ENCODE results near the gene SPIRE2. TPM values are rescaled to one million over a fixed set of nuclear protein-coding genes. Genes with fewer than 3 reads are reported as not detected.
"Not testable (repeated sequence)": the region's sequence is repeated elsewhere in the genome, so short reads cannot be mapped to it uniquely, and the experiment has no call there.

Gene SPIRE2, protein sequence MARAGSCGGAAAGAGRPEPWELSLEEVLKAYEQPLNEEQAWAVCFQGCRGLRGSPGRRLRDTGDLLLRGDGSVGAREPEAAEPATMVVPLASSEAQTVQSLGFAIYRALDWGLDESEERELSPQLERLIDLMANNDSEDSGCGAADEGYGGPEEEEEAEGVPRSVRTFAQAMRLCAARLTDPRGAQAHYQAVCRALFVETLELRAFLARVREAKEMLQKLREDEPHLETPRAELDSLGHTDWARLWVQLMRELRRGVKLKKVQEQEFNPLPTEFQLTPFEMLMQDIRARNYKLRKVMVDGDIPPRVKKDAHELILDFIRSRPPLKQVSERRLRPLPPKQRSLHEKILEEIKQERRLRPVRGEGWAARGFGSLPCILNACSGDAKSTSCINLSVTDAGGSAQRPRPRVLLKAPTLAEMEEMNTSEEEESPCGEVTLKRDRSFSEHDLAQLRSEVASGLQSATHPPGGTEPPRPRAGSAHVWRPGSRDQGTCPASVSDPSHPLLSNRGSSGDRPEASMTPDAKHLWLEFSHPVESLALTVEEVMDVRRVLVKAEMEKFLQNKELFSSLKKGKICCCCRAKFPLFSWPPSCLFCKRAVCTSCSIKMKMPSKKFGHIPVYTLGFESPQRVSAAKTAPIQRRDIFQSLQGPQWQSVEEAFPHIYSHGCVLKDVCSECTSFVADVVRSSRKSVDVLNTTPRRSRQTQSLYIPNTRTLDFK
- total RNA-seq (1 to 10 TPM; 1.0 to 2.3 TPM), polyA plus RNA-seq (under 1 TPM in 1 of 3 donors, not detected in 2; 0.16 TPM), total RNA-seq (0 to 1.8 (median 0.49) reads per million in 6 experiments)

DNA sequence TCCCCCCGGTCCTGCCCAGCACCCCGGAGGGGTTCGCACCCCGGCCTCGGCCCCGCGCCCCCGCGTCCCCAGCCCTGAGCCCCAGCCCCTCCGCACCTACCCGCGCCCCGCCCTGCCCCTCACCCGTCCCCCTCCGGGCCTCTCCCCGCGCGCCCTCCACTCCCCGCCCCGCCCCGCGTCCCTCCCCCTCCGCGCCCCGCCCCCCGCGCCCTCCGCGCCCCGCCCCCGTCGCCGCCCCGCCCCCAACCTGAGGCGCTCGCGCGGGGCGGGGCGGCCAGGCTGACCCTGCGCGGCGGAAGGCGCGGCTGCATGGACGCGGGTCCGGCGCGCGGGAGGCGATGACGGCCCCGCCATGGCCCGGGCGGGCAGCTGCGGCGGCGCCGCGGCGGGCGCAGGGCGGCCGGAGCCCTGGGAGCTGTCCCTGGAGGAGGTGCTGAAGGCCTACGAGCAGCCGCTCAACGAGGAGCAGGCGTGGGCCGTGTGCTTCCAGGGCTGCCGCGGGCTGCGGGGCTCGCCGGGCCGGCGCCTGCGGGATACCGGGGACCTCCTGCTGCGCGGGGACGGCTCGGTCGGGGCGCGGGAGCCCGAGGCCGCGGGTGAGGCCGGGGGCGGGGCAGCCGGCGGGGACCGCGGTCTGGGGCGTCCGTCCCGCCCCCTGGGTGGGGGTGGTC is at the start of gene SPIRE2:
SPIRE2 (plus strand) TSS at position 277 of the 671 bp plus-strand sequence; CDS start at position 353, 76 bp downstream.
- H3K4me1 Mint-ChIP-seq = peaks cover 0 to 11% (median 6%) of the 10 kb centered on the region in 4 donors
- ATAC-seq (peak; percentile 97), DNase-seq (peak; percentile 60 to 85 (median 72))
- H3K27ac Mint-ChIP-seq = peak within 1 kb of the TSS in 1 of 10 donors; percentile 49
- POLR2A ChIA-PET = no interaction called here
- peaks cover 9 to 36% (median 16%) of the 10 kb centered on the region in 5 donors for H3K27me3 Mint-ChIP-seq
- peak within 1 kb of the TSS; percentile 33 to 75 (median 61) for H3K4me3 Mint-ChIP-seq
- H3K36me3 Mint-ChIP-seq = no peaks in the 10 kb centered on the region
- no peaks in the 10 kb centered on the region for H3K9me3 Mint-ChIP-seq

DNA sequence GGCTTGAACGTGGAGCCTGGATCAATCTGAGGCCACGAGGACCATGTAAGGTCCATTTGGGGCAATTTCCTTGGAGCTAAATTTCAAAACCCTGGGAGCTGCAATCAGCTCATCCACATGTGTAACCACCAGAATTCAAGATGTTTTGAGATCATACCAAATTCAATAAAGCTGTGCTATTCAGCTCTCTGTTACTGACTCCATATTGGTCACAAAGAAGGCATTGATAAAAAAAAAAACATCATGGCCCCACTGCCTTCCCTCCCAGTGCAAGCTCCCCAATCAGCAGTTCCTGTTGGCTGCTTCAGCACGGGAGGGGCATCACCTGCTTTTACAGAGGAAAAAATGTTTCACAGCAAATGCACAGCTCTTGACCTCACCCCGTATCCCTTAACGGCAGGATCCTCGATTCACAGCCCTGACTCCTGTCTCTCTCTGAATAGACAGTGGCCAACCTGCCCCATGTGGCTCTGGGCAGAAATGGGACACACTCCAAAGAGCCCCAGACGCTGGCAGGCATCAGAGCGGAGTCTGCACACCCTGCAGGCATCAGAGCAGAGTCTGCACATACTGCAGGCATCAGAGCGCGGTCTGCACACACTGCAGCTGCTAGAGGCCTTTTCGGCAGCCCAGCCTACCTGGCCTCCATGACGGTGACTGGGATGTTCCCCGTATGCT is 48.9 kb upstream of the SPIRE2 start:
- no peak for ATAC-seq
- H3K4me3 Mint-ChIP-seq = no peak overlapping the region
- no peak for DNase-seq
- POLR2A ChIA-PET = interaction anchor here (0.7 to 1.2 kb wide), 2 partner anchors 23 to 70 kb away, joined by 3 read pairs; no protein-coding TSS in a partner anchor
- H3K27ac Mint-ChIP-seq = peak overlapping the region in 1 of 10 donors; percentile 59
- H3K4me1 Mint-ChIP-seq = peaks cover 5 to 10% (median 7%) of the 10 kb centered on the region in 4 donors
- no peaks in the 10 kb centered on the region for H3K27me3 Mint-ChIP-seq
- no peaks in the 10 kb centered on the region for H3K9me3 Mint-ChIP-seq
- H3K36me3 Mint-ChIP-seq = no peaks in the 10 kb centered on the region

GRCh38 chr16:89779909-89780305 is 48.4 kb upstream of the SPIRE2 start:
- Mint-ChIP-seq H3K4me3 (no peak overlapping the region), H3K27me3 (no peaks in the 10 kb centered on the region), H3K36me3 (no peaks in the 10 kb centered on the region), H3K4me1 (peaks cover 11 to 15% (median 12%) of the 10 kb centered on the region in 4 donors), H3K27ac (no peak overlapping the region), H3K9me3 (no peaks in the 10 kb centered on the region)
- no peak for ATAC-seq
- POLR2A ChIA-PET = interaction anchor here (1.2 kb wide), 1 partner anchor 71 kb away, joined by 3 read pairs; no protein-coding TSS in a partner anchor
- no peak for DNase-seq

GRCh38 chr16:89782489-89782888 is 45.8 kb upstream of the SPIRE2 start:
- DNase-seq (no peak), ATAC-seq (no peak)
- no peaks in the 10 kb centered on the region for H3K27me3 Mint-ChIP-seq
- H3K9me3 Mint-ChIP-seq = no peaks in the 10 kb centered on the region
- peak overlapping the region in 2 of 10 donors; percentile 5 to 19 for H3K27ac Mint-ChIP-seq
- no peaks in the 10 kb centered on the region for H3K36me3 Mint-ChIP-seq
- H3K4me1 Mint-ChIP-seq = peaks cover 20 to 36% (median 33%) of the 10 kb centered on the region in 4 donors
- H3K4me3 Mint-ChIP-seq = no peak overlapping the region
- POLR2A ChIA-PET = interaction anchor here (0.7 to 4.6 kb wide), 2 partner anchors 59 to 95 kb away, joined by 3 to 48 read pairs; no protein-coding TSS in a partner anchor

GRCh38 chr16:89783952-89784351 is 44.3 kb upstream of the SPIRE2 start:
- H3K9me3 Mint-ChIP-seq, DNase-seq, H3K36me3 Mint-ChIP-seq, H3K27me3 Mint-ChIP-seq: not testable (repeated sequence)
- peak in 1 of 2 donors; percentile 6 for ATAC-seq
- Mint-ChIP-seq H3K4me3 (peak overlapping the region in 5 of 10 donors; percentile 50 to 70 (median 64)), H3K27ac (peak overlapping the region in 6 of 10 donors; percentile 75 to 94 (median 84)), H3K4me1 (peaks cover 20 to 36% (median 33%) of the 10 kb centered on the region in 4 donors)
- POLR2A ChIA-PET = interaction anchor here (0.6 to 4.6 kb wide), 11 partner anchors 12 to 84 kb away, joined by 3 to 48 read pairs (median 6); no protein-coding TSS in a partner anchor

- peak overlapping the region; percentile 16 to 84 (median 61) for H3K4me3 Mint-ChIP-seq
- no peaks in the 10 kb centered on the region for H3K36me3 Mint-ChIP-seq
- H3K9me3 Mint-ChIP-seq = no peaks in the 10 kb centered on the region
- H3K27ac Mint-ChIP-seq = peak overlapping the region; percentile 47 to 94 (median 82)
- ATAC-seq (peak; percentile 28 to 70), DNase-seq (peak in 7 of 10 donors; percentile 10 to 53 (median 32))
- POLR2A ChIA-PET = interaction anchor here (0.6 to 4.6 kb wide), 10 partner anchors 13 to 85 kb away, joined by 3 to 48 read pairs (median 8); no protein-coding TSS in a partner anchor
- no peaks in the 10 kb centered on the region for H3K27me3 Mint-ChIP-seq
- H3K4me1 Mint-ChIP-seq = peaks cover 20 to 36% (median 33%) of the 10 kb centered on the region in 4 donors
Measured at GRCh38 chr16:89784406-89784805, 43.9 kb upstream of the SPIRE2 start.

- DNase-seq (peak in 8 of 10 donors; percentile 31 to 80 (median 68)), ATAC-seq (peak; percentile 88 to 92)
- POLR2A ChIA-PET = interaction anchor here (0.6 to 4.6 kb wide), 19 partner anchors 9 to 586 kb away, joined by 3 to 48 read pairs (median 4); partner anchors contain the start of genes MC1R and VPS9D1
- Mint-ChIP-seq H3K36me3 (no peaks in the 10 kb centered on the region), H3K27me3 (no peaks in the 10 kb centered on the region), H3K4me1 (peaks cover 18 to 36% (median 33%) of the 10 kb centered on the region in 4 donors), H3K9me3 (no peaks in the 10 kb centered on the region), H3K27ac (peak overlapping the region in 9 of 10 donors; percentile 47 to 94 (median 82)), H3K4me3 (peak overlapping the region; percentile 36 to 84 (median 61))
Measured at GRCh38 chr16:89785523-89786155, 42.6 kb upstream of the SPIRE2 start.

DNA sequence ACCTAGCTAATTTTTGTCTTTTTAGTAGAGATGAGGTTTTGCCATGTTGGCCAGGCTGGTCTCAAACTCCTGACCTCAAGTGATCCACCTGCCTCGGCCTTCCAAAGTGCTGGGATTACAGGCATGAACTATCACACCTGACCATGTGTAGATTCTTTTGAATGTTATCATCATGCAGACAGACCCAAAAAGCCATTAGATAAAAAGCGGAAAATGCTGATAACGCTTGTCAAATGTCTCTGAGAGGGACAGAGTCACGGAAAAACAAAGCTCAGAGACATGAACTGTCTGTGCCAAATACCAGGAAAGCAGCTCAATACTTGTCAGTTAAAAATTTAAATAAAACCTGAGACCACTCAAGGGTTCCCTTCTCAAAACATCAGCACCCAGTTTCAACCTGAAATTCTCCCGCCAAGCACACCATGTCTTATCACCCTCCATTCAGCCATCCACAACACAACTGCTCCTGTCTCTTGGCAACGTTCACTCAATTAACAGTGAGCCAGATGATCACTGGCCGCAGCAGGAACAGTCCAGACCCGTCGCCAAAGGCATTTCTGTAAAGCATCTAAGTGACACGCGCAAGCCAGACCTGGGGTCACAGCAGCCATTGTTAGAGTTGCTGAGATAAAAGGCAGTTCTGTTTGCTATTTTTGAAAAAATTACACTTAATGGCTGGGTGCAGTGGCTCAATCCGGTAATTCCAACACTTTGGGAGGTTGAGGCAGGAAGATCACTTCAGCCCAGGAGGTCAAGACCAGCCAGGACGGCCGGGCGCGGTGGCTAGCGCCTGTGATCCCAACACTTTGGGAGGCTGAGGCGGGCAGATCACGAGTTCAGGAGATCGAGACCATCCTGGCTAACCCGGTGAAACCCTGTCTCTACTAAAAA is 41.6 kb upstream of the SPIRE2 start:
- Mint-ChIP-seq H3K27ac (peak overlapping the region in 5 of 10 donors; percentile 7 to 80 (median 49)), H3K36me3 (no peaks in the 10 kb centered on the region), H3K4me3 (peak overlapping the region in 7 of 10 donors; percentile 9 to 66 (median 59)), H3K4me1 (peaks cover 18 to 36% (median 34%) of the 10 kb centered on the region in 4 donors), H3K9me3 (no peaks in the 10 kb centered on the region), H3K27me3 (no peaks in the 10 kb centered on the region)
- DNase-seq (no peak), ATAC-seq (no peak)
- POLR2A ChIA-PET = interaction anchor here (0.6 to 4.6 kb wide), 7 partner anchors 25 to 92 kb away, joined by 3 to 48 read pairs (median 7); partner anchors contain the start of gene VPS9D1

GRCh38 chr16:89787365-89787805 is 40.9 kb upstream of the SPIRE2 start:
- H3K4me3 Mint-ChIP-seq = no peak overlapping the region
- ATAC-seq (no peak), DNase-seq (no peak)
- no peaks in the 10 kb centered on the region for H3K9me3 Mint-ChIP-seq
- peaks cover 0 to 2% (median 0%) of the 10 kb centered on the region in 5 donors for H3K27me3 Mint-ChIP-seq
- POLR2A ChIA-PET = interaction anchor here (0.6 kb wide), 1 partner anchor 91 kb away, joined by 6 read pairs; no protein-coding TSS in a partner anchor
- H3K4me1 Mint-ChIP-seq = peaks cover 18 to 42% (median 38%) of the 10 kb centered on the region in 4 donors
- peak overlapping the region in 1 of 10 donors; percentile 11 for H3K27ac Mint-ChIP-seq
- no peaks in the 10 kb centered on the region for H3K36me3 Mint-ChIP-seq
